Liver (tissue), 9 donors: ENCODE results near the gene LHPP. TPM values are rescaled to one million over a fixed set of nuclear protein-coding genes. Genes with fewer than 3 reads are reported as not detected.

Experiments
- DNase-seq: peaks from one replicate; pipeline ENCODE4 v3.0.0-alpha.2; 2017; ENCODE audit warnings: low spot score
- H3K27ac ChIP-seq, 2 donors: one replicate each; pipeline ENCODE4 v1.7.0; 2013; ENCODE audit warnings: inconsistent platforms in 2 of 2, low read length in 2 of 2, control low read depth in 1 of 2, low read depth in 1 of 2, mild to moderate bottlenecking in 1 of 2
- H3K27me3 ChIP-seq, 4 donors: one replicate each; pipeline versions ENCODE4 v1.6.1 to v1.7.0; 2013; ENCODE audit warnings: low read length in 3 of 4, inconsistent platforms in 1 of 4, mild to moderate bottlenecking in 1 of 4, moderate library complexity in 1 of 4; ENCODE audit not compliant: control insufficient read depth in 4 of 4, insufficient read depth in 4 of 4
- H3K36me3 ChIP-seq, 4 donors: one replicate each; pipeline versions ENCODE4 v1.6.1 to v1.7.0; 2013; ENCODE audit warnings: low read length in 3 of 4, mild to moderate bottlenecking in 3 of 4, low read depth in 1 of 4, moderate library complexity in 1 of 4; ENCODE audit not compliant: control insufficient read depth in 4 of 4, insufficient read depth in 3 of 4
- H3K4me1 ChIP-seq, 4 donors: one replicate each; pipeline versions ENCODE4 v1.6.1 to v1.7.0; 2013; ENCODE audit warnings: low read length in 3 of 4, mild to moderate bottlenecking in 3 of 4, moderate library complexity in 1 of 4; ENCODE audit not compliant: control insufficient read depth in 4 of 4, insufficient read depth in 4 of 4
- H3K4me3 ChIP-seq, 3 donors: one replicate each; pipeline versions ENCODE4 v1.6.1 to v1.7.0; 2013; ENCODE audit warnings: low read length in 3 of 3, control low read depth in 1 of 3, low read depth in 1 of 3, mild to moderate bottlenecking in 1 of 3
- H3K9ac ChIP-seq, 2 donors: one replicate each; pipeline ENCODE4 v1.7.0; 2013; ENCODE audit warnings: low read length in 2 of 2, mild to moderate bottlenecking in 2 of 2, moderate library complexity in 2 of 2, control low read depth in 1 of 2, low read depth in 1 of 2
- H3K9me3 ChIP-seq, 4 donors: one replicate each; pipeline versions ENCODE4 v1.6.1 to v1.7.0; 2013; ENCODE audit warnings: low read length in 3 of 4; ENCODE audit not compliant: control insufficient read depth in 4 of 4
- FOXA1 ChIP-seq: IDR thresholded peaks from 2 replicates; pipeline ENCODE4 v1.6.1; 2016; ENCODE audit warnings: antibody characterized with exemption
- FOXA2 ChIP-seq: IDR thresholded peaks from 2 replicates; pipeline ENCODE4 v1.6.1; 2016; ENCODE audit warnings: antibody characterized with exemption
- HNF4A ChIP-seq, 2 donors: conservative IDR thresholded peaks; 2 replicates each; pipeline ENCODE4 v1.6.1; 2016; ENCODE audit warnings: antibody characterized with exemption in 2 of 2, mild to moderate bottlenecking in 2 of 2
- JUND ChIP-seq, 2 donors: IDR thresholded peaks; 2 replicates each; pipeline ENCODE4 v1.6.1; 2016; ENCODE audit warnings: antibody characterized with exemption in 2 of 2
- NR2F2 ChIP-seq: IDR thresholded peaks from 2 replicates; pipeline ENCODE4 v1.6.1; 2016; ENCODE audit warnings: antibody characterized with exemption
- RAD21 ChIP-seq, 2 donors: IDR thresholded peaks; 2 replicates each; pipeline ENCODE4 v1.6.1; 2016; ENCODE audit warnings: antibody characterized with exemption in 2 of 2, mild to moderate bottlenecking in 2 of 2
- RXRA ChIP-seq, 2 donors: IDR thresholded peaks; 2 replicates each; pipeline ENCODE4 v1.6.1; 2017 to 2018; ENCODE audit warnings: antibody characterized with exemption in 2 of 2, mild to moderate bottlenecking in 1 of 2
- SP1 ChIP-seq: IDR thresholded peaks from 2 replicates; pipeline ENCODE4 v1.6.1; 2018; ENCODE audit warnings: antibody characterized with exemption, mild to moderate bottlenecking
- TAF1 ChIP-seq: conservative IDR thresholded peaks from 2 replicates; pipeline ENCODE4 v1.6.1; 2016; ENCODE audit warnings: antibody characterized with exemption, mild to moderate bottlenecking
- YY1 ChIP-seq: IDR thresholded peaks from 2 replicates; pipeline ENCODE4 v1.6.1; 2016; ENCODE audit warnings: antibody characterized with exemption, mild to moderate bottlenecking
- WGBS: extraction: QIAGEN DNeasy Blood & Tissue Kit; methylation state at CpG from one replicate; pipeline ENCODE4 v1.1.7; 2013; 5-methylcytosine and 5-hydroxymethylcytosine counted together
- polyA plus RNA-seq, 2 donors: library from polyadenylated mRNA; stranded (reverse) in 1 of 2; unstranded in 1 of 2; fragments of 200-250 nt in 1 of 2; fragments of >200 nt in 1 of 2; fragmentation: Nextera tagmentation in 1 of 2; extraction: Ambion mirVana in 1 of 2; gene quantifications; one replicate each; pipeline versions ENCODE4 v1.2.1 to v1.2.3, GENCODE V29; 2013 to 2015
- total RNA-seq, 2 donors: library from RNA; depleted of rRNA; stranded (reverse); fragments of >200 nt; gene quantifications; one replicate each; pipeline ENCODE4 v1.2.3, GENCODE V29; 2014
- TF ChIP-seq, protein P1 (sequence below): IDR thresholded peaks from 2 replicates; pipeline ENCODE4 v1.6.1; 2016; ENCODE audit warnings: antibody characterized with exemption
- TF ChIP-seq, protein P2 (sequence below): IDR thresholded peaks from 2 replicates; pipeline ENCODE4 v1.6.1; 2016; ENCODE audit warnings: antibody characterized with exemption, mild to moderate bottlenecking
- TF ChIP-seq, protein P3 (sequence below): fragments of 150-350 bp; IDR thresholded peaks from 2 replicates; pipeline ENCODE4 v1.5.1; 2017; ENCODE audit warnings: improper control_type of control experiment, low read depth, low read length; ENCODE audit not compliant: missing input control
- TF ChIP-seq, protein P4 (sequence below): IDR thresholded peaks from 2 replicates; pipeline ENCODE4 v1.6.1; 2016; ENCODE audit warnings: antibody characterized with exemption
- donor health status: healthy.
- donor health status: healthy.
- donor health status: healthy.
- donor health status: healthy.
- donor health status: healthy.

LHPP gene
- total and polyA plus RNA-seq, 4 donors: 15.9 to 39.9 (median 26.2) TPM

GRCh38 chr10:124592101-124592500 is 130.5 kb downstream of the LHPP start:
- WGBS: 91% methylated on average over 7 of the region's 7 CpGs

GRCh38 chr10:124592736-124593430 is 131.3 kb downstream of the LHPP start:
- H3K9me3 ChIP-seq: no peaks in the 10 kb centered on the region
- DNase-seq: no peak
- H3K36me3 ChIP-seq: no peaks in the 10 kb centered on the region
- H3K4me1 ChIP-seq: peaks cover 0 to 7% (median 0%) of the 10 kb centered on the region in 4 donors
- no peak overlapping the region for H3K27ac ChIP-seq
- 95% methylated on average over 26 of the region's 26 CpGs for WGBS
- H3K9ac ChIP-seq: no peak overlapping the region
- H3K27me3 ChIP-seq: no peaks in the 10 kb centered on the region
- H3K4me3 ChIP-seq: no peak overlapping the region
- no peak for TF ChIP-seq YY1
- no peak for TF ChIP-seq SP1
- TF ChIP-seq, protein P1, sequence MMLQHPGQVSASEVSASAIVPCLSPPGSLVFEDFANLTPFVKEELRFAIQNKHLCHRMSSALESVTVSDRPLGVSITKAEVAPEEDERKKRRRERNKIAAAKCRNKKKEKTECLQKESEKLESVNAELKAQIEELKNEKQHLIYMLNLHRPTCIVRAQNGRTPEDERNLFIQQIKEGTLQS: no peak
- no peak for TF ChIP-seq JUND (IDR thresholded peaks at IDR 0.05)
- no peak for TF ChIP-seq FOXA1
- TF ChIP-seq HNF4A (conservative IDR thresholded peaks at IDR 0.05): no peak
- TF ChIP-seq RXRA (IDR thresholded peaks at IDR 0.05): no peak
- TF ChIP-seq, protein P2, sequence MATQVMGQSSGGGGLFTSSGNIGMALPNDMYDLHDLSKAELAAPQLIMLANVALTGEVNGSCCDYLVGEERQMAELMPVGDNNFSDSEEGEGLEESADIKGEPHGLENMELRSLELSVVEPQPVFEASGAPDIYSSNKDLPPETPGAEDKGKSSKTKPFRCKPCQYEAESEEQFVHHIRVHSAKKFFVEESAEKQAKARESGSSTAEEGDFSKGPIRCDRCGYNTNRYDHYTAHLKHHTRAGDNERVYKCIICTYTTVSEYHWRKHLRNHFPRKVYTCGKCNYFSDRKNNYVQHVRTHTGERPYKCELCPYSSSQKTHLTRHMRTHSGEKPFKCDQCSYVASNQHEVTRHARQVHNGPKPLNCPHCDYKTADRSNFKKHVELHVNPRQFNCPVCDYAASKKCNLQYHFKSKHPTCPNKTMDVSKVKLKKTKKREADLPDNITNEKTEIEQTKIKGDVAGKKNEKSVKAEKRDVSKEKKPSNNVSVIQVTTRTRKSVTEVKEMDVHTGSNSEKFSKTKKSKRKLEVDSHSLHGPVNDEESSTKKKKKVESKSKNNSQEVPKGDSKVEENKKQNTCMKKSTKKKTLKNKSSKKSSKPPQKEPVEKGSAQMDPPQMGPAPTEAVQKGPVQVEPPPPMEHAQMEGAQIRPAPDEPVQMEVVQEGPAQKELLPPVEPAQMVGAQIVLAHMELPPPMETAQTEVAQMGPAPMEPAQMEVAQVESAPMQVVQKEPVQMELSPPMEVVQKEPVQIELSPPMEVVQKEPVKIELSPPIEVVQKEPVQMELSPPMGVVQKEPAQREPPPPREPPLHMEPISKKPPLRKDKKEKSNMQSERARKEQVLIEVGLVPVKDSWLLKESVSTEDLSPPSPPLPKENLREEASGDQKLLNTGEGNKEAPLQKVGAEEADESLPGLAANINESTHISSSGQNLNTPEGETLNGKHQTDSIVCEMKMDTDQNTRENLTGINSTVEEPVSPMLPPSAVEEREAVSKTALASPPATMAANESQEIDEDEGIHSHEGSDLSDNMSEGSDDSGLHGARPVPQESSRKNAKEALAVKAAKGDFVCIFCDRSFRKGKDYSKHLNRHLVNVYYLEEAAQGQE: no peak
- TF ChIP-seq, protein P3, sequence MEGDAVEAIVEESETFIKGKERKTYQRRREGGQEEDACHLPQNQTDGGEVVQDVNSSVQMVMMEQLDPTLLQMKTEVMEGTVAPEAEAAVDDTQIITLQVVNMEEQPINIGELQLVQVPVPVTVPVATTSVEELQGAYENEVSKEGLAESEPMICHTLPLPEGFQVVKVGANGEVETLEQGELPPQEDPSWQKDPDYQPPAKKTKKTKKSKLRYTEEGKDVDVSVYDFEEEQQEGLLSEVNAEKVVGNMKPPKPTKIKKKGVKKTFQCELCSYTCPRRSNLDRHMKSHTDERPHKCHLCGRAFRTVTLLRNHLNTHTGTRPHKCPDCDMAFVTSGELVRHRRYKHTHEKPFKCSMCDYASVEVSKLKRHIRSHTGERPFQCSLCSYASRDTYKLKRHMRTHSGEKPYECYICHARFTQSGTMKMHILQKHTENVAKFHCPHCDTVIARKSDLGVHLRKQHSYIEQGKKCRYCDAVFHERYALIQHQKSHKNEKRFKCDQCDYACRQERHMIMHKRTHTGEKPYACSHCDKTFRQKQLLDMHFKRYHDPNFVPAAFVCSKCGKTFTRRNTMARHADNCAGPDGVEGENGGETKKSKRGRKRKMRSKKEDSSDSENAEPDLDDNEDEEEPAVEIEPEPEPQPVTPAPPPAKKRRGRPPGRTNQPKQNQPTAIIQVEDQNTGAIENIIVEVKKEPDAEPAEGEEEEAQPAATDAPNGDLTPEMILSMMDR: no peak
- no peak for TF ChIP-seq TAF1
- TF ChIP-seq, protein P4, sequence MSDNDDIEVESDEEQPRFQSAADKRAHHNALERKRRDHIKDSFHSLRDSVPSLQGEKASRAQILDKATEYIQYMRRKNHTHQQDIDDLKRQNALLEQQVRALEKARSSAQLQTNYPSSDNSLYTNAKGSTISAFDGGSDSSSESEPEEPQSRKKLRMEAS: no peak

More at GRCh38 chr10:124592101-124592500, 130.5 kb downstream of the LHPP start:
- H3K27me3 ChIP-seq: no peaks in the 10 kb centered on the region
- H3K4me3 ChIP-seq: no peak overlapping the region
- TF ChIP-seq RAD21 (IDR thresholded peaks at IDR 0.05) (no peak), FOXA2 (no peak), HNF4A (conservative IDR thresholded peaks at IDR 0.05) (no peak), NR2F2 (no peak), TAF1 (no peak)
- TF ChIP-seq, protein P2: no peak
- TF ChIP-seq, protein P3: no peak
- H3K9ac ChIP-seq: no peak overlapping the region
- H3K9me3 ChIP-seq: no peaks in the 10 kb centered on the region
- no peaks in the 10 kb centered on the region for H3K36me3 ChIP-seq
- DNase-seq: no peak
- H3K27ac ChIP-seq: no peak overlapping the region
- peaks cover 0 to 6% (median 0%) of the 10 kb centered on the region in 4 donors for H3K4me1 ChIP-seq
